ENCODE measurements around the gene KRTAP13-2. TPM values are rescaled to one million over a fixed set of nuclear protein-coding genes. Genes with fewer than 3 reads are reported as not detected.

Gene KRTAP13-2
- polyA plus RNA-seq, 1 donor (not counting 4 experiments of a cell fraction or from before 2014, with no cell fraction given) = not detected

GRCh38 chr21:30348506-30348905, 23.6 kb downstream of the KRTAP13-2 start, which contains the start of gene KRTAP23-1:
TSS of gene KRTAP23-1 (minus strand) at chr21:30348606. CDS start at chr21:30348606, 0 bp downstream.
- Histone ChIP-seq H3K4me2 (ENCODE audit: control insufficient read depth, extremely low read depth, insufficient read depth, low read depth, low read length) (no peak within 1 kb of the TSS), H3K9me1 (ENCODE audit: control insufficient read depth, extremely low read depth, insufficient read depth, low read length) (no peaks in the 10 kb centered on the region), H3K79me2 (ENCODE audit: control insufficient read depth, insufficient read depth, low read length) (no peaks in the 10 kb centered on the region), H3K36me3 (ENCODE audit: control insufficient read depth in 2 of 2, extremely low read depth in 1 of 2, insufficient read depth in 2 of 2, low read length in 2 of 2) (no peaks in the 10 kb centered on the region), H3K9ac (ENCODE audit: control insufficient read depth, extremely low read depth, insufficient read depth, low read length) (no peak within 1 kb of the TSS), H3K4me3 (ENCODE audit: control insufficient read depth in 2 of 3, extremely low read depth in 1 of 3, insufficient read depth in 2 of 3, low read depth in 1 of 3, low read length in 3 of 3) (no peak within 1 kb of the TSS), H4K20me1 (ENCODE audit: control insufficient read depth, extremely low read depth, insufficient read depth, low read length) (no peaks in the 10 kb centered on the region), H3K4me1 (ENCODE audit: control insufficient read depth, extremely low read depth, insufficient read depth, low read length) (no peaks in the 10 kb centered on the region), H2AFZ (ENCODE audit: control insufficient read depth, low read length) (no peak within 1 kb of the TSS), H3K9me3 (ENCODE audit: control insufficient read depth, low read depth, low read length) (no peaks in the 10 kb centered on the region), H3K27me3 (ENCODE audit: control insufficient read depth, extremely low read depth, insufficient read depth, low read length) (no peaks in the 10 kb centered on the region), H3K27ac (ENCODE audit: control insufficient read depth, insufficient read depth, low read length) (no peak within 1 kb of the TSS)
- DNase-seq (ENCODE audit: low read depth, low spot score) (no peak), FAIRE-seq (no peak)
- dilution Hi-C loops (cut with MboI; ENCODE audit: extremely low pct_ligation_motif_present, low sequenced_read_pairs) = no loop called here
- TF ChIP-seq CTCF (optimal IDR thresholded peaks at IDR 0.05 in 1 of 3, IDR thresholded peaks at IDR 0.05 in 1 of 3, conservative IDR thresholded peaks at IDR 0.05 in 1 of 3; ENCODE audit: extremely low read depth in 1 of 3, insufficient read depth in 2 of 3, low read length in 3 of 3) = no peak
- TF ChIP-seq EZH2 (IDR thresholded peaks at IDR 0.05; ENCODE audit: low read length) = no peak

GRCh38 chr21:30345014-30345413, 27.1 kb downstream of the KRTAP13-2 start:
- no peaks in the 10 kb centered on the region for H3K9me3 ChIP-seq (ENCODE audit: control insufficient read depth, low read depth, low read length)
- no peak for FAIRE-seq
- no peaks in the 10 kb centered on the region for H3K27me3 ChIP-seq (ENCODE audit: control insufficient read depth, extremely low read depth, insufficient read depth, low read length)
- no peaks in the 10 kb centered on the region for H3K4me1 ChIP-seq (ENCODE audit: control insufficient read depth, extremely low read depth, insufficient read depth, low read length)
- H3K4me3 ChIP-seq (ENCODE audit: control insufficient read depth in 2 of 3, extremely low read depth in 1 of 3, insufficient read depth in 2 of 3, low read depth in 1 of 3, low read length in 3 of 3) = no peak overlapping the region
- dilution Hi-C loops (cut with MboI; ENCODE audit: extremely low pct_ligation_motif_present, low sequenced_read_pairs) = no loop called here
- H3K4me2 ChIP-seq (ENCODE audit: control insufficient read depth, extremely low read depth, insufficient read depth, low read depth, low read length) = no peak overlapping the region
- H3K79me2 ChIP-seq (ENCODE audit: control insufficient read depth, insufficient read depth, low read length) = no peaks in the 10 kb centered on the region
- TF ChIP-seq EZH2 (IDR thresholded peaks at IDR 0.05; ENCODE audit: low read length) (no peak), CTCF (optimal IDR thresholded peaks at IDR 0.05 in 1 of 3, IDR thresholded peaks at IDR 0.05 in 1 of 3, conservative IDR thresholded peaks at IDR 0.05 in 1 of 3; ENCODE audit: extremely low read depth in 1 of 3, insufficient read depth in 2 of 3, low read length in 3 of 3) (no peak)
- H3K36me3 ChIP-seq (ENCODE audit: control insufficient read depth in 2 of 2, extremely low read depth in 1 of 2, insufficient read depth in 2 of 2, low read length in 2 of 2) = no peaks in the 10 kb centered on the region
- no peak overlapping the region for H2AFZ ChIP-seq (ENCODE audit: control insufficient read depth, low read length)
- H3K9ac ChIP-seq (ENCODE audit: control insufficient read depth, extremely low read depth, insufficient read depth, low read length) = no peak overlapping the region
- no peaks in the 10 kb centered on the region for H4K20me1 ChIP-seq (ENCODE audit: control insufficient read depth, extremely low read depth, insufficient read depth, low read length)
- H3K27ac ChIP-seq (ENCODE audit: control insufficient read depth, insufficient read depth, low read length) = no peak overlapping the region
- no peaks in the 10 kb centered on the region for H3K9me1 ChIP-seq (ENCODE audit: control insufficient read depth, extremely low read depth, insufficient read depth, low read length)
- no peak for DNase-seq (ENCODE audit: low read depth, low spot score)
